GM12878 (cell line): Measurements from ENCODE around the gene TUBD1. TPM values are rescaled to one million over a fixed set of nuclear protein-coding genes. Genes with fewer than 3 reads are reported as not detected.

Experiments
- ATAC-seq: fragments of 200-7000 bp; cut with Tn5 transposase; 3 replicates; pipeline ENCODE4 v1.9.1; 2020; ENCODE audit warnings: mild to moderate bottlenecking, moderate library complexity
- BruUV-seq: library from RNA; stranded (reverse); fragments of 400-500 nt; replicated peaks from 2 replicates; lab custom pipeline; 2021; lab: Mats Ljungman, UMichigan
- CTCF ChIA-PET: fragments of 300-600 bp; sonication (Branson Sonifier 250); formaldehyde crosslinking; extraction: SDS; loops from one replicate; lab custom pipeline; 2021; ENCODE audit warnings: inconsistent platforms; lab: Yijun Ruan, JAX
- POLR2A ChIA-PET: fragments of 350-600 bp; formaldehyde crosslinking; extraction: SDS; loops from one replicate; lab custom pipeline; 2021; ENCODE audit warnings: inconsistent platforms; lab: Charles Lee
- RAD21 ChIA-PET: fragments of 300-600 bp; sonication (Branson Sonifier 250); formaldehyde crosslinking; loops from one replicate; lab custom pipeline; 2023; ENCODE audit warnings: antibody characterized with exemption; ENCODE audit not compliant: unreplicated experiment; lab: Charles Lee
- SMC1A ChIA-PET: fragments of 300-600 bp; sonication (Branson Sonifier 250); formaldehyde crosslinking; loops from one replicate; lab custom pipeline; 2023; ENCODE audit not compliant: unreplicated experiment, uncharacterized antibody; lab: Charles Lee
- DNase-seq: peaks from one replicate; pipeline ENCODE4 v3.0.0-alpha.2; 2011; ENCODE audit warnings: low read depth, low spot score
- FAIRE-seq: peaks from 3 replicates; lab custom pipeline; 2011; peaks lifted over from hg19 to GRCh38; lab: Jason Lieb, UNC
- H2AFZ ChIP-seq: 2 replicates; pipeline ENCODE4 v1.6.0; 2011; ENCODE audit warnings: low read depth, low read length, control low read depth; ENCODE audit not compliant: control insufficient read depth
- H3K27ac ChIP-seq: 2 replicates; pipeline ENCODE4 v1.5.1; 2011; ENCODE audit warnings: control low read depth; ENCODE audit not compliant: control insufficient read depth, insufficient read depth
- H3K27me3 ChIP-seq, 2 experiments: replicated peaks in 1 of 2; 2 replicates each; pipeline versions ENCODE4 v1.6.0 to v1.6.1; 2011; ENCODE audit warnings: low read length in 1 of 2; ENCODE audit not compliant: control insufficient read depth in 2 of 2, insufficient read depth in 2 of 2
- H3K36me3 ChIP-seq, 2 experiments: 2 replicates each; pipeline ENCODE4 v1.5.1; 2011; ENCODE audit warnings: low read length in 1 of 2; ENCODE audit not compliant: control insufficient read depth in 2 of 2, insufficient read depth in 2 of 2
- H3K4me1 ChIP-seq: 2 replicates; pipeline ENCODE4 v1.6.1; 2011; ENCODE audit warnings: mild to moderate bottlenecking, low read length, moderate library complexity, mixed read lengths; ENCODE audit not compliant: control insufficient read depth, insufficient read depth
- H3K4me2 ChIP-seq: 2 replicates; pipeline ENCODE4 v1.6.0; 2011; ENCODE audit warnings: control low read depth; ENCODE audit not compliant: control insufficient read depth, insufficient read depth
- H3K4me3 ChIP-seq: fragments of 200-600 bp; sonication (generic); 2 replicates; pipeline ENCODE4 v1.5.1; 2016
- H3K79me2 ChIP-seq: 2 replicates; pipeline ENCODE4 v1.6.0; 2011; ENCODE audit warnings: low read length; ENCODE audit not compliant: control insufficient read depth, insufficient read depth
- H3K9ac ChIP-seq: 2 replicates; pipeline ENCODE4 v1.8.0; 2011; ENCODE audit warnings: low read length, control low read depth, mixed read lengths; ENCODE audit not compliant: control insufficient read depth, insufficient read depth
- H3K9me3 ChIP-seq: replicated peaks from 3 replicates; pipeline ENCODE4 v1.5.1; 2011; ENCODE audit warnings: mild to moderate bottlenecking, low read length; ENCODE audit not compliant: control insufficient read depth, insufficient read depth
- H4K20me1 ChIP-seq: 2 replicates; pipeline ENCODE4 v1.6.0; 2011; ENCODE audit not compliant: control insufficient read depth, insufficient read depth
- ASH2L ChIP-seq: fragments of 300-600, 200-600 bp; sonication (generic); IDR thresholded peaks from 2 replicates; pipeline ENCODE4 v1.6.1; 2017; ENCODE audit warnings: low read depth, mild to moderate bottlenecking, borderline replicate concordance
- CHD2 ChIP-seq: IDR thresholded peaks from 2 replicates; pipeline ENCODE4 v1.6.1; 2011; ENCODE audit warnings: low read depth, low read length, improper control_type of control experiment, borderline replicate concordance
- MLLT1 ChIP-seq: fragments of 450-650 bp; IDR thresholded peaks from 2 replicates; pipeline ENCODE4 v1.6.1; 2016; ENCODE audit warnings: mild to moderate bottlenecking
- MTA3 ChIP-seq: IDR thresholded peaks from 2 replicates; pipeline ENCODE4 v1.6.1; 2012; ENCODE audit warnings: low read length, inconsistent platforms, borderline replicate concordance
- MXI1 ChIP-seq: fragments of 150-350 bp; IDR thresholded peaks from 2 replicates; pipeline ENCODE4 v1.6.1; 2011; ENCODE audit warnings: low read depth, mild to moderate bottlenecking, inconsistent platforms, low read length, improper control_type of control experiment
- NFIC ChIP-seq: IDR thresholded peaks from 2 replicates; pipeline ENCODE4 v1.6.1; 2012; ENCODE audit warnings: low read depth, mild to moderate bottlenecking, inconsistent platforms, low read length, moderate library complexity
- NFXL1 ChIP-seq: fragments of 450-650 bp; IDR thresholded peaks from 2 replicates; pipeline ENCODE4 v1.6.1; 2017; ENCODE audit warnings: antibody characterized with exemption, mild to moderate bottlenecking, borderline replicate concordance
- NFYA ChIP-seq: IDR thresholded peaks from 2 replicates; pipeline ENCODE4 v1.6.1; 2011; ENCODE audit warnings: low read depth, mild to moderate bottlenecking, low read length, improper control_type of control experiment, borderline replicate concordance
- NR2F1 ChIP-seq: fragments of 450-650 bp; conservative IDR thresholded peaks from 2 replicates; pipeline ENCODE4 v1.6.1; 2017; ENCODE audit warnings: mild to moderate bottlenecking
- PAX8 ChIP-seq: fragments of 450-650 bp; IDR thresholded peaks from 2 replicates; pipeline ENCODE4 v1.6.1; 2017; ENCODE audit warnings: mild to moderate bottlenecking, moderate library complexity
- RAD51 ChIP-seq: fragments of 450-650 bp; IDR thresholded peaks from 2 replicates; pipeline ENCODE4 v1.6.1; 2016; ENCODE audit warnings: moderate library complexity, mild to moderate bottlenecking, inconsistent platforms
- RCOR1 ChIP-seq: conservative IDR thresholded peaks from 2 replicates; pipeline ENCODE4 v1.6.1; 2012; ENCODE audit warnings: low read depth, low read length, improper control_type of control experiment
- RUNX3 ChIP-seq: IDR thresholded peaks from 2 replicates; pipeline ENCODE4 v1.6.1; 2012; ENCODE audit warnings: low read length, inconsistent platforms
- SIN3A ChIP-seq: IDR thresholded peaks from 2 replicates; pipeline ENCODE4 v1.6.1; 2012; ENCODE audit warnings: low read depth, low read length, improper control_type of control experiment
- SREBF2 ChIP-seq: IDR thresholded peaks from 2 replicates; pipeline ENCODE4 v1.6.1; 2012; ENCODE audit warnings: mild to moderate bottlenecking, low read length
- STAT1 ChIP-seq: fragments of 450-650 bp; conservative IDR thresholded peaks from 2 replicates; pipeline ENCODE4 v1.6.1; 2014; ENCODE audit warnings: antibody characterized with exemption, mild to moderate bottlenecking
- SUPT20H ChIP-seq: IDR thresholded peaks from 2 replicates; pipeline ENCODE4 v1.6.1; 2011; ENCODE audit warnings: low read depth, mild to moderate bottlenecking, low read length, moderate library complexity, borderline replicate concordance; ENCODE audit not compliant: control insufficient read depth
- YY1 ChIP-seq: IDR thresholded peaks from 2 replicates; pipeline ENCODE4 v1.6.1; 2011; ENCODE audit warnings: low read depth, mild to moderate bottlenecking, low read length
- WGBS: methylation state at CpG from one replicate; pipeline ENCODE4 v1.1.6; 2016; ENCODE audit warnings: low lambda C conversion rate; ENCODE audit not compliant: insufficient replicate concordance, insufficient coverage; ENCODE audit errors: missing lambda C conversion rate; 5-methylcytosine and 5-hydroxymethylcytosine counted together
- in situ Hi-C: fragments of 300-500 bp; cut with MboI; formaldehyde crosslinking; loops from 9 replicates; pipeline ENCODE4 v1.14.3; 2018; ENCODE audit warnings: mixed read lengths
- intact Hi-C: fragments of 100-400 bp; cut with micrococcal nuclease; formaldehyde crosslinking; loops from one replicate; pipeline ENCODE4 v1.14.2; 2022; ENCODE audit not compliant: unreplicated experiment
- polyA plus RNA-seq, 11 experiments: library from polyadenylated mRNA; depleted of rRNA in 4 of 11; unstranded in 6 of 11; stranded (reverse) in 5 of 11; fragments of >200 nt; fragmentation: Nextera tagmentation in 4 of 11; fragmentation: Illumina TruSeq in 1 of 11; extraction: Ambion mirVana in 4 of 11; extraction: Trizol in 1 of 11; gene quantifications; 1 replicate in 1 of 11; 2 replicates in 10 of 11; pipeline versions ENCODE4 v1.2.1 to v1.2.3, GENCODE V29; 2011 to 2016; ENCODE audit warnings: inconsistent platforms in 2 of 11, missing spikeins in 2 of 11, low read depth in 1 of 11
- total RNA-seq, 4 experiments: library from RNA; depleted of rRNA in 3 of 4; stranded (reverse); fragments of >200 nt in 3 of 4; fragmentation: Illumina TruSeq in 1 of 4; extraction: Trizol in 1 of 4; gene quantifications; 2 replicates each; pipeline versions ENCODE4 v1.2.1 to v1.2.3, GENCODE V29; 2013 to 2021
- TF ChIP-seq, protein P1 (sequence below): IDR thresholded peaks from 2 replicates; pipeline ENCODE4 v1.6.1; 2012; ENCODE audit warnings: mild to moderate bottlenecking, low read depth, low read length

TUBD1 gene
- total and polyA plus RNA-seq, 10 of the 15 experiments (the other 5 are each of a cell fraction or from before 2014, with no cell fraction given) = 5.3 to 10.8 (median 8.3) TPM

GRCh38 chr17:59859444-59860025, 33.2 kb downstream of the TUBD1 start (continued):
- TF ChIP-seq NFIC (no peak), NR2F1 (no peak), MTA3 (no peak)

DNA sequence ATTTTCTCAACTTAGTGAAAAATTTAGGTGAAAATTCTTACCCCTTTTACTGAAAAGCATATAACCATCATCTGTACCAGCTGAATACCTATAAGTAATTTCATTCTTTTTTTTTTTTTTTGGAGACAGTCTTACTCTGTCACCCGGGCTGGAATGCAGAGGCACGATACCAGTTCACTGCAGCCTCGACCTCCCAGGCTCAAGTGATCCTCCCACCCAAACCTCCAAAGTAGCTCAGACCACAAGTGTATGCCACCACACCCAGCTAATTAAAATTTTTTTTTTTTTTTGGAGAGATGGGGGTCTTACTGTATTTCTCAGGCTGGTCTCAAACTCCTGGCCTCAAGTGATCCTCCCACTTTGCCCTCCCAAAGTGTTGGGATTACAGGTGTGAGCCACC, 33.8 kb downstream of the TUBD1 start:
- H3K36me3 ChIP-seq = no peaks in the 10 kb centered on the region
- H3K9ac ChIP-seq = no peak overlapping the region
- WGBS = 20% methylated on average over 1 of the region's 3 CpGs
- ChIA-PET POLR2A (interaction anchor here (0.7 to 2.2 kb wide), 10 partner anchors 13 to 127 kb away, joined by 3 to 27 read pairs (median 4); no protein-coding TSS in a partner anchor), CTCF (interaction anchor here (0.6 to 3.1 kb wide), 26 partner anchors 11 to 339 kb away, joined by 3 to 25 read pairs (median 5); partner anchors contain the start of genes PTRH2 and VMP1), SMC1A (interaction anchor here (0.6 to 2.1 kb wide), 27 partner anchors 12 to 337 kb away, joined by 3 to 18 read pairs (median 5); partner anchors contain the start of genes PTRH2, TUBD1 and VMP1), RAD21 (interaction anchor here (0.9 to 3.7 kb wide), 17 partner anchors 10 to 548 kb away, joined by 3 to 24 read pairs (median 5); no protein-coding TSS in a partner anchor)
- no peaks in the 10 kb centered on the region for H4K20me1 ChIP-seq
- H3K4me2 ChIP-seq = no peak overlapping the region
- FAIRE-seq (no peak), ATAC-seq (no peak), DNase-seq (no peak)
- no peak overlapping the region for H3K27ac ChIP-seq
- BruUV-seq = no TSS peak
- intact Hi-C loops = loop anchor here (1.0 kb wide), 2 partner anchors 106 to 112 kb away; no protein-coding TSS in a partner anchor
- no peaks in the 10 kb centered on the region for H3K9me3 ChIP-seq
- in situ Hi-C loops = no loop called here
- no peak overlapping the region for H3K4me3 ChIP-seq
- TF ChIP-seq PAX8 (no peak), RAD51 (no peak), NFXL1 (no peak), ASH2L (no peak), SIN3A (no peak), SREBF2 (no peak), MLLT1 (no peak), SUPT20H (no peak), STAT1 (no peak), CHD2 (no peak), RCOR1 (no peak), MXI1 (no peak), NFYA (no peak), YY1 (no peak), RUNX3 (no peak)
- TF ChIP-seq, protein P1, sequence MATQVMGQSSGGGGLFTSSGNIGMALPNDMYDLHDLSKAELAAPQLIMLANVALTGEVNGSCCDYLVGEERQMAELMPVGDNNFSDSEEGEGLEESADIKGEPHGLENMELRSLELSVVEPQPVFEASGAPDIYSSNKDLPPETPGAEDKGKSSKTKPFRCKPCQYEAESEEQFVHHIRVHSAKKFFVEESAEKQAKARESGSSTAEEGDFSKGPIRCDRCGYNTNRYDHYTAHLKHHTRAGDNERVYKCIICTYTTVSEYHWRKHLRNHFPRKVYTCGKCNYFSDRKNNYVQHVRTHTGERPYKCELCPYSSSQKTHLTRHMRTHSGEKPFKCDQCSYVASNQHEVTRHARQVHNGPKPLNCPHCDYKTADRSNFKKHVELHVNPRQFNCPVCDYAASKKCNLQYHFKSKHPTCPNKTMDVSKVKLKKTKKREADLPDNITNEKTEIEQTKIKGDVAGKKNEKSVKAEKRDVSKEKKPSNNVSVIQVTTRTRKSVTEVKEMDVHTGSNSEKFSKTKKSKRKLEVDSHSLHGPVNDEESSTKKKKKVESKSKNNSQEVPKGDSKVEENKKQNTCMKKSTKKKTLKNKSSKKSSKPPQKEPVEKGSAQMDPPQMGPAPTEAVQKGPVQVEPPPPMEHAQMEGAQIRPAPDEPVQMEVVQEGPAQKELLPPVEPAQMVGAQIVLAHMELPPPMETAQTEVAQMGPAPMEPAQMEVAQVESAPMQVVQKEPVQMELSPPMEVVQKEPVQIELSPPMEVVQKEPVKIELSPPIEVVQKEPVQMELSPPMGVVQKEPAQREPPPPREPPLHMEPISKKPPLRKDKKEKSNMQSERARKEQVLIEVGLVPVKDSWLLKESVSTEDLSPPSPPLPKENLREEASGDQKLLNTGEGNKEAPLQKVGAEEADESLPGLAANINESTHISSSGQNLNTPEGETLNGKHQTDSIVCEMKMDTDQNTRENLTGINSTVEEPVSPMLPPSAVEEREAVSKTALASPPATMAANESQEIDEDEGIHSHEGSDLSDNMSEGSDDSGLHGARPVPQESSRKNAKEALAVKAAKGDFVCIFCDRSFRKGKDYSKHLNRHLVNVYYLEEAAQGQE = no peak
- TF ChIP-seq, all 136 proteins: peak for 0
- Histone ChIP-seq H3K27me3 (no peaks in the 10 kb centered on the region), H3K4me1 (no peaks in the 10 kb centered on the region), H2AFZ (no peak overlapping the region), H3K79me2 (no peaks in the 10 kb centered on the region)
